ENCODE results near the gene MINPP1.

MINPP1 gene

GRCh38 chr10:87507879-87508483 lies 3.3 kb downstream of the MINPP1 start:
- H3K4me3 ChIP-seq (ENCODE audit: low read depth, low read length): no peak overlapping the region
- TF ChIP-seq CTCF (IDR thresholded peaks at IDR 0.05; ENCODE audit: insufficient read depth, low read length, missing control alignments): no peak
- POLR2A ChIA-PET: no interaction called here

GRCh38 chr10:87508837-87509236 lies 4.1 kb downstream of the MINPP1 start:
- TF ChIP-seq CTCF (IDR thresholded peaks at IDR 0.05; ENCODE audit: insufficient read depth, low read length, missing control alignments): no peak
- CTCF ChIA-PET: interaction anchor here (1.2 kb wide), 1 partner anchor 10 kb away, joined by 3 read pairs; no protein-coding TSS in a partner anchor
- DNase-seq (ENCODE audit: low read depth, low spot score): no peak
- POLR2A ChIA-PET: no interaction called here
- no peak overlapping the region for H3K4me3 ChIP-seq (ENCODE audit: low read depth, low read length)

More at GRCh38 chr10:87507879-87508483, 3.3 kb downstream of the MINPP1 start:
- CTCF ChIA-PET: interaction anchor here (1.2 kb wide), 1 partner anchor 11 kb away, joined by 3 read pairs; no protein-coding TSS in a partner anchor
- DNase-seq (ENCODE audit: low read depth, low spot score): no peak

- CTCF ChIA-PET: no interaction called here
- POLR2A ChIA-PET: no interaction called here
- no peak for TF ChIP-seq CTCF (IDR thresholded peaks at IDR 0.05; ENCODE audit: insufficient read depth, low read length, missing control alignments)
- no peak for DNase-seq (ENCODE audit: low read depth, low spot score)
- no peak overlapping the region for H3K4me3 ChIP-seq (ENCODE audit: low read depth, low read length)
These were observed 5.3 kb downstream of the MINPP1 start for GRCh38 chr10:87510025-87510424.

- DNase-seq (ENCODE audit: low read depth, low spot score): no peak
- no peak overlapping the region for H3K4me3 ChIP-seq (ENCODE audit: low read depth, low read length)
- CTCF ChIA-PET: interaction anchor here (0.9 kb wide), 1 partner anchor 23 kb away, joined by 3 read pairs; no protein-coding TSS in a partner anchor
- POLR2A ChIA-PET: no interaction called here
- no peak for TF ChIP-seq CTCF (IDR thresholded peaks at IDR 0.05; ENCODE audit: insufficient read depth, low read length, missing control alignments)
These were observed 6.8 kb downstream of the MINPP1 start for GRCh38 chr10:87511526-87511925.

GRCh38 chr10:87518937-87519336 lies 14.2 kb downstream of the MINPP1 start:
- CTCF ChIA-PET: interaction anchor here (0.9 to 2.2 kb wide), 2 partner anchors 11 to 14 kb away, joined by 3 to 7 read pairs; no protein-coding TSS in a partner anchor
- no peak for DNase-seq (ENCODE audit: low read depth, low spot score)
- POLR2A ChIA-PET: interaction anchor here (0.6 kb wide), 1 partner anchor 12 kb away, joined by 3 read pairs; no protein-coding TSS in a partner anchor
- H3K4me3 ChIP-seq (ENCODE audit: low read depth, low read length): no peak overlapping the region
- TF ChIP-seq CTCF (IDR thresholded peaks at IDR 0.05; ENCODE audit: insufficient read depth, low read length, missing control alignments): no peak

GRCh38 chr10:87519582-87519981 lies 14.9 kb downstream of the MINPP1 start:
- DNase-seq (ENCODE audit: low read depth, low spot score): no peak
- POLR2A ChIA-PET: no interaction called here
- no peak overlapping the region for H3K4me3 ChIP-seq (ENCODE audit: low read depth, low read length)
- CTCF ChIA-PET: interaction anchor here (2.2 kb wide), 1 partner anchor 14 kb away, joined by 7 read pairs; no protein-coding TSS in a partner anchor
- TF ChIP-seq CTCF (IDR thresholded peaks at IDR 0.05; ENCODE audit: insufficient read depth, low read length, missing control alignments): no peak
